ENCODE results near the gene PTMA.

Gene PTMA

GRCh38 chr2:231714639-231715498, 6.5 kb downstream of the PTMA start:
- peak; percentile 72 for TF ChIP-seq CTCF (IDR thresholded peaks at IDR 0.05; ENCODE audit: control insufficient read depth, extremely low read depth, insufficient read depth)
- no peak for DNase-seq (ENCODE audit: low read depth)
- H3K4me3 ChIP-seq (ENCODE audit: low read depth, low read length): no peak overlapping the region

GRCh38 chr2:231715499-231715837, 7.1 kb downstream of the PTMA start:
- no peak for DNase-seq (ENCODE audit: low read depth)
- TF ChIP-seq CTCF (IDR thresholded peaks at IDR 0.05; ENCODE audit: control insufficient read depth, extremely low read depth, insufficient read depth): no peak
- no peak overlapping the region for H3K4me3 ChIP-seq (ENCODE audit: low read depth, low read length)

GRCh38 chr2:231715988-231716616, 7.8 kb downstream of the PTMA start:
- TF ChIP-seq CTCF (IDR thresholded peaks at IDR 0.05; ENCODE audit: control insufficient read depth, extremely low read depth, insufficient read depth): no peak
- DNase-seq (ENCODE audit: low read depth): no peak

GRCh38 chr2:231716666-231717280, 8.4 kb downstream of the PTMA start:
- no peak overlapping the region for H3K4me3 ChIP-seq (ENCODE audit: low read depth, low read length)
- no peak for TF ChIP-seq CTCF (IDR thresholded peaks at IDR 0.05; ENCODE audit: control insufficient read depth, extremely low read depth, insufficient read depth)
- no peak for DNase-seq (ENCODE audit: low read depth)

More at GRCh38 chr2:231715988-231716616, 7.8 kb downstream of the PTMA start:
- H3K4me3 ChIP-seq (ENCODE audit: low read depth, low read length): no peak overlapping the region

- TF ChIP-seq CTCF (IDR thresholded peaks at IDR 0.05; ENCODE audit: control insufficient read depth, extremely low read depth, insufficient read depth): no peak
- no peak for DNase-seq (ENCODE audit: low read depth)
- H3K4me3 ChIP-seq (ENCODE audit: low read depth, low read length): no peak overlapping the region
Observed at GRCh38 chr2:231717281-231718171, 9.2 kb downstream of the PTMA start.

- no peak for TF ChIP-seq CTCF (IDR thresholded peaks at IDR 0.05; ENCODE audit: control insufficient read depth, extremely low read depth, insufficient read depth)
- no peak overlapping the region for H3K4me3 ChIP-seq (ENCODE audit: low read depth, low read length)
- DNase-seq (ENCODE audit: low read depth): no peak
Observed at GRCh38 chr2:231718799-231719198, 10.5 kb downstream of the PTMA start.
